ENCODE results near the gene ASAH2.

GRCh38 chr10:50260791-50261281 lies 9.5 kb upstream of the ASAH2 start:
- TF ChIP-seq, protein P1, sequence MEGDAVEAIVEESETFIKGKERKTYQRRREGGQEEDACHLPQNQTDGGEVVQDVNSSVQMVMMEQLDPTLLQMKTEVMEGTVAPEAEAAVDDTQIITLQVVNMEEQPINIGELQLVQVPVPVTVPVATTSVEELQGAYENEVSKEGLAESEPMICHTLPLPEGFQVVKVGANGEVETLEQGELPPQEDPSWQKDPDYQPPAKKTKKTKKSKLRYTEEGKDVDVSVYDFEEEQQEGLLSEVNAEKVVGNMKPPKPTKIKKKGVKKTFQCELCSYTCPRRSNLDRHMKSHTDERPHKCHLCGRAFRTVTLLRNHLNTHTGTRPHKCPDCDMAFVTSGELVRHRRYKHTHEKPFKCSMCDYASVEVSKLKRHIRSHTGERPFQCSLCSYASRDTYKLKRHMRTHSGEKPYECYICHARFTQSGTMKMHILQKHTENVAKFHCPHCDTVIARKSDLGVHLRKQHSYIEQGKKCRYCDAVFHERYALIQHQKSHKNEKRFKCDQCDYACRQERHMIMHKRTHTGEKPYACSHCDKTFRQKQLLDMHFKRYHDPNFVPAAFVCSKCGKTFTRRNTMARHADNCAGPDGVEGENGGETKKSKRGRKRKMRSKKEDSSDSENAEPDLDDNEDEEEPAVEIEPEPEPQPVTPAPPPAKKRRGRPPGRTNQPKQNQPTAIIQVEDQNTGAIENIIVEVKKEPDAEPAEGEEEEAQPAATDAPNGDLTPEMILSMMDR (IDR thresholded peaks at IDR 0.05 in 2 of 3, conservative IDR thresholded peaks at IDR 0.05 in 1 of 3; ENCODE audit: borderline replicate concordance in 1 of 3, insufficient read depth in 1 of 3, low read depth in 2 of 3, low read length in 2 of 3), result no peak
- TF ChIP-seq POLR2A (IDR thresholded peaks at IDR 0.05; ENCODE audit: borderline replicate concordance, extremely low read depth, insufficient read depth, insufficient read length), result no peak
- no peak for TF ChIP-seq POLR2AphosphoS5 (IDR thresholded peaks at IDR 0.05; ENCODE audit: low read depth, low read length)
- TF ChIP-seq SP1 (IDR thresholded peaks at IDR 0.05; ENCODE audit: low read depth), result no peak
- no peak for TF ChIP-seq JUND (IDR thresholded peaks at IDR 0.05)
- TF ChIP-seq EZH2 (IDR thresholded peaks at IDR 0.05), result no peak
- TF ChIP-seq ZNF274 (IDR thresholded peaks at IDR 0.05; ENCODE audit: low read depth, low read length), result no peak
- TF ChIP-seq RAD21 (IDR thresholded peaks at IDR 0.05; ENCODE audit: low read depth), result no peak
- TF ChIP-seq, protein P2, sequence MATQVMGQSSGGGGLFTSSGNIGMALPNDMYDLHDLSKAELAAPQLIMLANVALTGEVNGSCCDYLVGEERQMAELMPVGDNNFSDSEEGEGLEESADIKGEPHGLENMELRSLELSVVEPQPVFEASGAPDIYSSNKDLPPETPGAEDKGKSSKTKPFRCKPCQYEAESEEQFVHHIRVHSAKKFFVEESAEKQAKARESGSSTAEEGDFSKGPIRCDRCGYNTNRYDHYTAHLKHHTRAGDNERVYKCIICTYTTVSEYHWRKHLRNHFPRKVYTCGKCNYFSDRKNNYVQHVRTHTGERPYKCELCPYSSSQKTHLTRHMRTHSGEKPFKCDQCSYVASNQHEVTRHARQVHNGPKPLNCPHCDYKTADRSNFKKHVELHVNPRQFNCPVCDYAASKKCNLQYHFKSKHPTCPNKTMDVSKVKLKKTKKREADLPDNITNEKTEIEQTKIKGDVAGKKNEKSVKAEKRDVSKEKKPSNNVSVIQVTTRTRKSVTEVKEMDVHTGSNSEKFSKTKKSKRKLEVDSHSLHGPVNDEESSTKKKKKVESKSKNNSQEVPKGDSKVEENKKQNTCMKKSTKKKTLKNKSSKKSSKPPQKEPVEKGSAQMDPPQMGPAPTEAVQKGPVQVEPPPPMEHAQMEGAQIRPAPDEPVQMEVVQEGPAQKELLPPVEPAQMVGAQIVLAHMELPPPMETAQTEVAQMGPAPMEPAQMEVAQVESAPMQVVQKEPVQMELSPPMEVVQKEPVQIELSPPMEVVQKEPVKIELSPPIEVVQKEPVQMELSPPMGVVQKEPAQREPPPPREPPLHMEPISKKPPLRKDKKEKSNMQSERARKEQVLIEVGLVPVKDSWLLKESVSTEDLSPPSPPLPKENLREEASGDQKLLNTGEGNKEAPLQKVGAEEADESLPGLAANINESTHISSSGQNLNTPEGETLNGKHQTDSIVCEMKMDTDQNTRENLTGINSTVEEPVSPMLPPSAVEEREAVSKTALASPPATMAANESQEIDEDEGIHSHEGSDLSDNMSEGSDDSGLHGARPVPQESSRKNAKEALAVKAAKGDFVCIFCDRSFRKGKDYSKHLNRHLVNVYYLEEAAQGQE (IDR thresholded peaks at IDR 0.05; ENCODE audit: low read depth), result no peak
- no peak for TF ChIP-seq CEBPB (IDR thresholded peaks at IDR 0.05; ENCODE audit: low read depth)
- no peak for TF ChIP-seq ATF3 (IDR thresholded peaks at IDR 0.05)
- no peak for TF ChIP-seq EZH2phosphoT487 (IDR thresholded peaks at IDR 0.05; ENCODE audit: borderline replicate concordance)
- TF ChIP-seq SIN3A (IDR thresholded peaks at IDR 0.05; ENCODE audit: low read depth), result no peak

All from HCT116 (cell line).